NCI-H2029 (cell line): ENCODE measurements around the gene OR11L1.

Experiments
- DNase-seq: peaks from one replicate; lab custom pipeline; 2025; lab: John Stamatoyannopoulos, UW

OR11L1 gene

GRCh38 chr1:247797518-247797917 is 44.2 kb downstream of the OR11L1 start:
- DNase-seq: no peak
